ENCODE measurements around the gene AFMID. TPM values are rescaled to one million over a fixed set of nuclear protein-coding genes. Genes with fewer than 3 reads are reported as not detected.
"Not testable (repeated sequence)": the region's sequence is repeated elsewhere in the genome, so short reads cannot be mapped to it uniquely, and the experiment has no call there.

Gene AFMID
- polyA plus RNA-seq, 1 donor from 2014 or later: 21.3 TPM

GRCh38 chr17:78252701-78253635, 65.8 kb downstream of the AFMID start:
- H3K27ac Mint-ChIP-seq: peak overlapping the region; percentile 67 to 96 (median 86)
- peak overlapping the region; percentile 35 to 86 (median 78) for H3K4me3 Mint-ChIP-seq
- H3K4me1 Mint-ChIP-seq: peaks cover 29 to 31% (median 29%) of the 10 kb centered on the region in 3 donors

GRCh38 chr17:78253636-78253945, 66.4 kb downstream of the AFMID start:
- Mint-ChIP-seq H3K4me3 (peak overlapping the region; percentile 35 to 90 (median 82)), H3K27ac (peak overlapping the region in 2 of 3 donors; percentile 67 to 91), H3K27me3 (peaks cover 10% of the 10 kb centered on the region), H3K4me1 (peaks cover 32 to 33% (median 32%) of the 10 kb centered on the region in 3 donors)
- not testable (repeated sequence) for H3K9me3 Mint-ChIP-seq, H3K36me3 Mint-ChIP-seq

More at GRCh38 chr17:78252701-78253635, 65.8 kb downstream of the AFMID start:
- H3K36me3 Mint-ChIP-seq: no peaks in the 10 kb centered on the region
- peaks cover 9% of the 10 kb centered on the region for H3K27me3 Mint-ChIP-seq
- H3K9me3 Mint-ChIP-seq: no peaks in the 10 kb centered on the region

- Mint-ChIP-seq H3K27ac (peak overlapping the region; percentile 67 to 91 (median 89)), H3K4me1 (peaks cover 32 to 33% (median 32%) of the 10 kb centered on the region in 3 donors)
These were observed 66.9 kb downstream of the AFMID start for GRCh38 chr17:78253946-78254672.

GRCh38 chr17:78255029-78255656, 68.0 kb downstream of the AFMID start:
- H3K27me3 Mint-ChIP-seq: peaks cover 9% of the 10 kb centered on the region
- H3K4me1 Mint-ChIP-seq: peaks cover 32 to 36% (median 33%) of the 10 kb centered on the region in 3 donors
- peak overlapping the region in 3 of 4 donors; percentile 35 to 87 (median 78) for H3K4me3 Mint-ChIP-seq
- no peaks in the 10 kb centered on the region for H3K9me3 Mint-ChIP-seq
- H3K27ac Mint-ChIP-seq: peak overlapping the region in 2 of 3 donors; percentile 78 to 87
- H3K36me3 Mint-ChIP-seq: no peaks in the 10 kb centered on the region

More at GRCh38 chr17:78253946-78254672, 66.9 kb downstream of the AFMID start:
- Mint-ChIP-seq H3K27me3 (peaks cover 9% of the 10 kb centered on the region), H3K4me3 (peak overlapping the region; percentile 35 to 90 (median 82)), H3K36me3 (no peaks in the 10 kb centered on the region), H3K9me3 (no peaks in the 10 kb centered on the region)

- H3K27ac Mint-ChIP-seq: peak overlapping the region in 1 of 3 donors; percentile 78
- H3K9me3 Mint-ChIP-seq: no peaks in the 10 kb centered on the region
- peaks cover 9% of the 10 kb centered on the region for H3K27me3 Mint-ChIP-seq
- peak overlapping the region in 2 of 4 donors; percentile 35 to 68 for H3K4me3 Mint-ChIP-seq
- H3K36me3 Mint-ChIP-seq: no peaks in the 10 kb centered on the region
- peaks cover 28 to 32% (median 30%) of the 10 kb centered on the region in 3 donors for H3K4me1 Mint-ChIP-seq
These were observed 69.0 kb downstream of the AFMID start for GRCh38 chr17:78255953-78256706.

- Mint-ChIP-seq H3K27me3 (peaks cover 9% of the 10 kb centered on the region), H3K4me1 (peaks cover 21 to 27% (median 22%) of the 10 kb centered on the region in 3 donors), H3K36me3 (no peaks in the 10 kb centered on the region), H3K9me3 (no peaks in the 10 kb centered on the region), H3K27ac (peak overlapping the region in 1 of 3 donors; percentile 94), H3K4me3 (no peak overlapping the region)
These were observed 69.8 kb downstream of the AFMID start for GRCh38 chr17:78256707-78257591.

Other genes starting within 250 kb of the AFMID start
- gene TNRC6C, start 228.7 kb upstream of the AFMID start, polyA plus RNA-seq: 3.0 TPM
- gene TMC6, start 58.6 kb upstream of the AFMID start, polyA plus RNA-seq: 212 TPM
- 97.5 TPM for gene TMC8, start 56.6 kb upstream of the AFMID start, polyA plus RNA-seq
- gene C17orf99, start 41.0 kb upstream of the AFMID start, polyA plus RNA-seq: not detected
- 633 TPM for gene SYNGR2, start 18.8 kb upstream of the AFMID start, polyA plus RNA-seq
- gene TK1, start 310 bp upstream of the AFMID start, polyA plus RNA-seq: 7.0 TPM
- gene BIRC5, start 26.9 kb downstream of the AFMID start, polyA plus RNA-seq: 0.25 TPM
- not detected for gene TMEM235, start 44.3 kb downstream of the AFMID start, polyA plus RNA-seq
- gene SOCS3, start 172.7 kb downstream of the AFMID start, polyA plus RNA-seq: 17.3 TPM
- gene PGS1, start 191.3 kb downstream of the AFMID start, polyA plus RNA-seq: 49.7 TPM